HEK293 (cell line): ENCODE results near the gene RRP1B.

ENCODE experiments used
- CTCF ChIA-PET: fragments of 350-600 bp; formaldehyde crosslinking; extraction: SDS; loops from one replicate; lab custom pipeline; 2021; ENCODE audit warnings: antibody characterized with exemption; lab: Yijun Ruan, JAX
- POLR2A ChIA-PET: fragments of 300-600 bp; formaldehyde crosslinking; extraction: SDS; loops from one replicate; lab custom pipeline; 2020; ENCODE audit warnings: antibody characterized with exemption, inconsistent platforms; lab: Yijun Ruan, JAX
- H3K27ac ChIP-seq: fragments of 200-500 bp; sonication (Bioruptor generic); 2 replicates; pipeline ENCODE4 v1.5.1; 2014; ENCODE audit warnings: low read depth, low read length, control low read depth, inconsistent platforms; ENCODE audit errors: extremely low read depth
- H3K36me3 ChIP-seq, 2 experiments: fragments of 200-500 bp in 1 of 2; sonication (Bioruptor generic) in 1 of 2; 1 replicate in 1 of 2; 2 replicates in 1 of 2; pipeline ENCODE4 v1.5.1; 2014 to 2017; ENCODE audit warnings: inconsistent platforms in 2 of 2, low read length in 2 of 2; ENCODE audit not compliant: control insufficient read depth in 2 of 2, insufficient read depth in 1 of 2
- H3K4me1 ChIP-seq: fragments of 200-500 bp; sonication (Bioruptor generic); 2 replicates; pipeline ENCODE4 v1.5.1; 2014; ENCODE audit warnings: mild to moderate bottlenecking, low read length, inconsistent platforms; ENCODE audit not compliant: control insufficient read depth, insufficient read depth
- H3K4me3 ChIP-seq: 2 replicates; pipeline ENCODE4 v1.5.1; 2011; ENCODE audit warnings: low read depth, mild to moderate bottlenecking, control low read depth, low read length, moderate library complexity
- H3K9me3 ChIP-seq: fragments of 200-500 bp; sonication (Bioruptor generic); 2 replicates; pipeline ENCODE4 v1.5.1; 2014; ENCODE audit warnings: low read depth, low read length, inconsistent platforms; ENCODE audit not compliant: control insufficient read depth, insufficient read depth
- GLIS2 ChIP-seq: fragments of 450-650 bp; formaldehyde crosslinking; IDR thresholded peaks from 2 replicates; pipeline ENCODE4 v1.5.1; 2016; ENCODE audit warnings: missing biosample characterization, missing genetic modification characterization
- HOXC10 ChIP-seq: sonication (generic); formaldehyde crosslinking; IDR thresholded peaks from 2 replicates; pipeline ENCODE4 v1.8.1; 2023; ENCODE audit warnings: mild to moderate bottlenecking, missing genetic modification reagents
- KLF8 ChIP-seq: fragments of 450-650 bp; formaldehyde crosslinking; IDR thresholded peaks from 2 replicates; pipeline ENCODE4 v1.5.1; 2016; ENCODE audit warnings: missing biosample characterization, missing genetic modification characterization
- KLF9 ChIP-seq: fragments of 450-650 bp; formaldehyde crosslinking; IDR thresholded peaks from 2 replicates; pipeline ENCODE4 v1.5.1; 2016; ENCODE audit warnings: missing biosample characterization, missing genetic modification characterization, low read depth
- PRDM1 ChIP-seq: fragments of 450-650 bp; formaldehyde crosslinking; IDR thresholded peaks from 2 replicates; pipeline ENCODE4; 2016; ENCODE audit warnings: missing biosample characterization, missing genetic modification characterization
- PRDM10 ChIP-seq: fragments of 450-650 bp; formaldehyde crosslinking; IDR thresholded peaks from 2 replicates; pipeline ENCODE4 v1.5.1; 2016; ENCODE audit warnings: missing biosample characterization, missing genetic modification characterization
- SCRT1 ChIP-seq: fragments of 450-650 bp; formaldehyde crosslinking; IDR thresholded peaks from 2 replicates; pipeline ENCODE4 v1.5.1; 2016; ENCODE audit warnings: missing biosample characterization, missing genetic modification characterization, borderline replicate concordance
- SCRT2 ChIP-seq: fragments of 450-650 bp; formaldehyde crosslinking; IDR thresholded peaks from 2 replicates; pipeline ENCODE4 v1.5.1; 2016; ENCODE audit warnings: missing biosample characterization, missing genetic modification characterization
- ZBTB48 ChIP-seq: fragments of 450-650 bp; formaldehyde crosslinking; IDR thresholded peaks from 2 replicates; pipeline ENCODE4 v1.5.1; 2016; ENCODE audit warnings: missing biosample characterization, missing genetic modification characterization
- ZBTB49 ChIP-seq: fragments of 450-650 bp; formaldehyde crosslinking; IDR thresholded peaks from 2 replicates; pipeline ENCODE4 v1.5.1; 2016; ENCODE audit warnings: missing biosample characterization, missing genetic modification characterization, low read depth
- ZBTB7A ChIP-seq: fragments of 450-650 bp; formaldehyde crosslinking; IDR thresholded peaks from 2 replicates; pipeline ENCODE4 v1.5.1; 2016; ENCODE audit warnings: low read depth, missing biosample characterization, missing genetic modification characterization
- ZFHX2 ChIP-seq: fragments of 450-650 bp; formaldehyde crosslinking; conservative IDR thresholded peaks from 2 replicates; pipeline ENCODE4 v1.5.1; 2016; ENCODE audit warnings: missing biosample characterization, missing genetic modification characterization
- ZNF112 ChIP-seq: fragments of 450-650 bp; formaldehyde crosslinking; IDR thresholded peaks from 2 replicates; pipeline ENCODE4 v1.5.0; 2017; ENCODE audit warnings: missing biosample characterization, missing genetic modification characterization
- ZNF157 ChIP-seq: fragments of 450-650 bp; formaldehyde crosslinking; IDR thresholded peaks from 2 replicates; pipeline ENCODE4 v1.5.1; 2016; ENCODE audit warnings: missing biosample characterization, missing genetic modification characterization
- ZNF221 ChIP-seq: fragments of 450-650 bp; formaldehyde crosslinking; IDR thresholded peaks from 2 replicates; pipeline ENCODE4 v1.5.1; 2017; ENCODE audit warnings: missing biosample characterization, missing genetic modification characterization, borderline replicate concordance
- ZNF335 ChIP-seq: fragments of 450-650 bp; formaldehyde crosslinking; conservative IDR thresholded peaks from 2 replicates; pipeline ENCODE4 v1.5.1; 2016; ENCODE audit warnings: missing biosample characterization, missing genetic modification characterization
- ZNF366 ChIP-seq: fragments of 450-650 bp; formaldehyde crosslinking; conservative IDR thresholded peaks from 2 replicates; pipeline ENCODE4 v1.5.1; 2016; ENCODE audit warnings: missing biosample characterization, missing genetic modification characterization
- ZNF416 ChIP-seq: fragments of 450-650 bp; formaldehyde crosslinking; IDR thresholded peaks from 2 replicates; pipeline ENCODE4 v1.5.1; 2016; ENCODE audit warnings: missing biosample characterization, missing genetic modification characterization
- ZNF561 ChIP-seq: fragments of 450-650 bp; IDR thresholded peaks from 2 replicates; pipeline ENCODE4 v1.5.1; 2018; ENCODE audit warnings: missing biosample characterization, missing genetic modification characterization, borderline replicate concordance
- ZNF664 ChIP-seq: fragments of 450-650 bp; formaldehyde crosslinking; IDR thresholded peaks from 2 replicates; pipeline ENCODE4 v1.5.1; 2016; ENCODE audit warnings: missing biosample characterization, missing genetic modification characterization
- ZNF670 ChIP-seq: fragments of 450-650 bp; formaldehyde crosslinking; IDR thresholded peaks from 2 replicates; pipeline ENCODE4 v1.5.1; 2016; ENCODE audit warnings: missing biosample characterization, missing genetic modification characterization, low read depth
- ZNF785 ChIP-seq: fragments of 450-650 bp; formaldehyde crosslinking; IDR thresholded peaks from 2 replicates; pipeline ENCODE4 v1.5.1; 2016; ENCODE audit warnings: missing biosample characterization, missing genetic modification characterization
- TF ChIP-seq, protein P1 (sequence below): IDR thresholded peaks from 2 replicates; pipeline ENCODE4 v1.6.1; 2011; ENCODE audit warnings: mild to moderate bottlenecking, low read depth, low read length, borderline replicate concordance

Gene RRP1B

GRCh38 chr21:43716376-43717165 is 57.2 kb downstream of the RRP1B start (continued):
- TF ChIP-seq ZNF112 (tag by site-specific recombination) = no peak
- no peak for TF ChIP-seq ZNF664 (tag by site-specific recombination)
- TF ChIP-seq PRDM1 = no peak

DNA sequence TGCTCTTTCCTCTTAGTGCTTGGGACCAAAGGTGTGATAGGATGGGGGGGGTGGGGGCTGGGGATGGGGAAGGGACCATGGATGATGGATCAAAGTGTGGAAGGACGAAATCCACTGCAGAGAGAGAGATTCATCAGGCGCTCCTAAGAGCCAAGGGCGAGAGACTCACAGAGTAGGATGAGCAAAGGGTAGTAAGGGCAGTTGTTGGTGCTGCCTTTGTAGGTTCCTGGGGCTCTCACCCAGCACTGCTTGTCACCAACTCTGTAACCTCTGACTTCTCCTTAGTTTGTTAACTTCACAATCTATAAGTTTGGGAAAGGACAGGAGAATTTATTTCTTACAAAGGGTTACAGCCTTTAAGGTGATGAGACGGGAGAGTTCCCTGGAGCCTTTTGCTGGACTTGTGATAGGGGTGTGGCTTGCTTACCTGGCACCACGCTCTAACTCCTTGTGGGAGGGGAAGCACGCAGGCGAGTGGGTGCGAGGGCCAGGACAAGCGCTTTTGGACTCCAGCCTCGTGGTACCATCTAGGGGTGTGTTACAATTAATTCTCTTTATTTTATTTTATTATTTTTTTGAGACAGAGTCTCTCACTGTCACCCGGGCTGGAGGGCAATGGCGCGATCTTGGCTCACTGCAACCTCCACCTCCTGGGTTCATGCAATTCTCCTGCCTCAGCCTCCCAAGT is 58.0 kb downstream of the RRP1B start:
- H3K9me3 ChIP-seq = no peaks in the 10 kb centered on the region
- no peak overlapping the region for H3K27ac ChIP-seq
- peaks cover 0 to 8% of the 10 kb centered on the region in 2 experiments; a peak in 1 of 3 replicates for H3K36me3 ChIP-seq
- H3K4me1 ChIP-seq = peaks cover 9% of the 10 kb centered on the region
- POLR2A ChIA-PET = interaction anchor here (0.6 to 1.3 kb wide), 3 partner anchors 11 to 13 kb away, joined by 3 to 4 read pairs (median 3); no protein-coding TSS in a partner anchor
- CTCF ChIA-PET = interaction anchor here (0.7 to 1.0 kb wide), 2 partner anchors 11 to 136 kb away, joined by 4 read pairs; no protein-coding TSS in a partner anchor
- TF ChIP-seq PRDM10 (tag by site-specific recombination) = peak; percentile 28
- TF ChIP-seq ZBTB49 = no peak
- no peak overlapping the region for H3K4me3 ChIP-seq

GRCh38 chr21:43717967-43718871 is 58.9 kb downstream of the RRP1B start:
- Histone ChIP-seq H3K36me3 (peaks cover 0 to 8% of the 10 kb centered on the region in 2 experiments; a peak in 2 of 3 replicates), H3K4me1 (peaks cover 6% of the 10 kb centered on the region), H3K27ac (peak overlapping the region; percentile 58; the same call in 1 of the 2 replicates), H3K4me3 (peak overlapping the region; percentile 87), H3K9me3 (no peaks in the 10 kb centered on the region)
- ChIA-PET POLR2A (no interaction called here), CTCF (interaction anchor here (0.7 kb wide), 1 partner anchor 135 kb away, joined by 4 read pairs; no protein-coding TSS in a partner anchor)
- TF ChIP-seq ZBTB48 (tag by site-specific recombination) (peak; percentile 13; the same call in 1 of the 2 replicates), ZNF335 (tag by site-specific recombination) (no peak), ZNF561 (tag by site-specific recombination) (peak; percentile 50; the same call in 1 of the 2 replicates), HOXC10 (CRISPR knock-in tag) (no peak), ZNF366 (tag by site-specific recombination) (no peak), ZBTB7A (tag by site-specific recombination) (no peak), SCRT1 (no peak), ZNF670 (tag by site-specific recombination) (no peak), SCRT2 (tag by site-specific recombination) (0 out of 2 replicates have a peak, but pooled peaks have one; percentile 37), ZNF785 (peak; percentile 2; the same call in 1 of the 2 replicates), GLIS2 (0 out of 2 replicates have a peak, but pooled peaks have one; percentile 10), ZNF157 (tag by site-specific recombination) (no peak), KLF9 (tag by site-specific recombination) (0 out of 2 replicates have a peak, but pooled peaks have one; percentile 9), ZNF416 (tag by site-specific recombination) (no peak), ZNF221 (tag by site-specific recombination) (no peak), ZFHX2 (peak; percentile 50), KLF8 (tag by site-specific recombination) (peak; percentile 57; the same call in 1 of the 2 replicates)
- TF ChIP-seq, protein P1, sequence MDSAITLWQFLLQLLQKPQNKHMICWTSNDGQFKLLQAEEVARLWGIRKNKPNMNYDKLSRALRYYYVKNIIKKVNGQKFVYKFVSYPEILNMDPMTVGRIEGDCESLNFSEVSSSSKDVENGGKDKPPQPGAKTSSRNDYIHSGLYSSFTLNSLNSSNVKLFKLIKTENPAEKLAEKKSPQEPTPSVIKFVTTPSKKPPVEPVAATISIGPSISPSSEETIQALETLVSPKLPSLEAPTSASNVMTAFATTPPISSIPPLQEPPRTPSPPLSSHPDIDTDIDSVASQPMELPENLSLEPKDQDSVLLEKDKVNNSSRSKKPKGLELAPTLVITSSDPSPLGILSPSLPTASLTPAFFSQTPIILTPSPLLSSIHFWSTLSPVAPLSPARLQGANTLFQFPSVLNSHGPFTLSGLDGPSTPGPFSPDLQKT = no peak
